ENCODE data around the gene UBE2J1. TPM values are rescaled to one million over a fixed set of nuclear protein-coding genes. Genes with fewer than 3 reads are reported as not detected.
A peak's percentile ranks its signal among the peaks of the same experiment; 100 is the strongest.

UBE2J1 gene
- polyA plus RNA-seq, 1 of the 3 experiments (the other 2 are of a cell fraction) = 11.3 TPM

DNA sequence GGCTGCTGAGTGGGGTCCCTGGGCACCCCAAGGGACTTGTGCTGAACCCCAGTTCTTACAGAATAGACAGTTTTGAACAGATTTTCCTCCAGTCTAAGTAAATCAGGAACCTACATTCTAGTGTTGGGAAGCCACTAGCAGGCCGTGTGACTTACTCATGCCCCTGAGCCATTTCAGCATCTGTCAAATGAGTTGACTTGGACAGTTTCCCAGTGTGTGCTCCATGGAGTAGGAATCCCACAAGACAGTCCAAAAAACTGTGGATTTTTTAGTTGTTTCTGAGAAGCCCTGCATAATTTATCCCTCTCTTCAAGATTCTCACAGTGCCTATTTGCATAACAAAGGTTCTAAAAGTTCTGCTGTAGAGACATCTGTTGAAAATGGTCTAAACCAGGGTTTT, 39.5 kb downstream of the UBE2J1 start:
- H3K27me3 ChIP-seq (ENCODE audit: insufficient read depth) = no peaks in the 10 kb centered on the region
- peaks cover 12% of the 10 kb centered on the region for H3F3A ChIP-seq (replicated peaks; ENCODE audit: insufficient read depth)
- WGBS (ENCODE audit: low lambda C conversion rate) = 9% methylated on average over 1 of the region's 1 CpG
- no peak overlapping the region for H2AFZ ChIP-seq (ENCODE audit: low read depth)
- no peaks in the 10 kb centered on the region for H3K79me2 ChIP-seq (ENCODE audit: insufficient read depth)
- H3K4me1 ChIP-seq (ENCODE audit: control insufficient read depth in 1 of 2, insufficient read depth in 2 of 2, low read depth in 1 of 2, low read length in 1 of 2) = peaks cover 11 to 25% of the 10 kb centered on the region in 2 experiments
- peak; percentile 47 for DNase-seq
- no peaks in the 10 kb centered on the region for H3K9me3 ChIP-seq
- no peaks in the 10 kb centered on the region for H4K20me1 ChIP-seq (ENCODE audit: insufficient read depth)
- ChIA-PET CTCF (no interaction called here), POLR2A (no interaction called here)
- H3K9me2 ChIP-seq = no peaks in the 10 kb centered on the region
- peak overlapping the region; percentile 60 to 61 for H3K27ac ChIP-seq (ENCODE audit: low read depth in 2 of 2, low read length in 1 of 2)
- no peak overlapping the region for H3K4me3 ChIP-seq (ENCODE audit: low read depth in 2 of 2, low read length in 1 of 2)
- H3K4me2 ChIP-seq = peak overlapping the region; percentile 49
- H3K9ac ChIP-seq = no peak overlapping the region
- no peaks in the 10 kb centered on the region for H3K36me3 ChIP-seq (replicated peaks in 1 of 2; ENCODE audit: control insufficient read depth in 1 of 2, insufficient read depth in 2 of 2, low read length in 1 of 2)
- no peak for TF ChIP-seq MEF2A (IDR thresholded peaks at IDR 0.05; ENCODE audit: borderline replicate concordance, low read depth)
- no peak for TF ChIP-seq POLR2AphosphoS5 (IDR thresholded peaks at IDR 0.05; ENCODE audit: low read depth, low read length)
- TF ChIP-seq REST (IDR thresholded peaks at IDR 0.05; ENCODE audit: low read depth, low read length) = no peak
- TF ChIP-seq, protein P1, sequence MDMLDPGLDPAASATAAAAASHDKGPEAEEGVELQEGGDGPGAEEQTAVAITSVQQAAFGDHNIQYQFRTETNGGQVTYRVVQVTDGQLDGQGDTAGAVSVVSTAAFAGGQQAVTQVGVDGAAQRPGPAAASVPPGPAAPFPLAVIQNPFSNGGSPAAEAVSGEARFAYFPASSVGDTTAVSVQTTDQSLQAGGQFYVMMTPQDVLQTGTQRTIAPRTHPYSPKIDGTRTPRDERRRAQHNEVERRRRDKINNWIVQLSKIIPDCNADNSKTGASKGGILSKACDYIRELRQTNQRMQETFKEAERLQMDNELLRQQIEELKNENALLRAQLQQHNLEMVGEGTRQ (IDR thresholded peaks at IDR 0.05; ENCODE audit: borderline replicate concordance, low read depth, low read length) = no peak
- TF ChIP-seq TAF1 (IDR thresholded peaks at IDR 0.05; ENCODE audit: borderline replicate concordance, low read depth, low read length) = no peak
- TF ChIP-seq TCF12 (IDR thresholded peaks at IDR 0.05) = peak; percentile 84
- TF ChIP-seq, protein P2, sequence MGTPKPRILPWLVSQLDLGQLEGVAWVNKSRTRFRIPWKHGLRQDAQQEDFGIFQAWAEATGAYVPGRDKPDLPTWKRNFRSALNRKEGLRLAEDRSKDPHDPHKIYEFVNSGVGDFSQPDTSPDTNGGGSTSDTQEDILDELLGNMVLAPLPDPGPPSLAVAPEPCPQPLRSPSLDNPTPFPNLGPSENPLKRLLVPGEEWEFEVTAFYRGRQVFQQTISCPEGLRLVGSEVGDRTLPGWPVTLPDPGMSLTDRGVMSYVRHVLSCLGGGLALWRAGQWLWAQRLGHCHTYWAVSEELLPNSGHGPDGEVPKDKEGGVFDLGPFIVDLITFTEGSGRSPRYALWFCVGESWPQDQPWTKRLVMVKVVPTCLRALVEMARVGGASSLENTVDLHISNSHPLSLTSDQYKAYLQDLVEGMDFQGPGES (IDR thresholded peaks at IDR 0.05; ENCODE audit: low read depth, low read length) = no peak
- TF ChIP-seq MXI1 (IDR thresholded peaks at IDR 0.05; ENCODE audit: low read depth, low read length) = peak; percentile 38; the same call in 1 of the 2 replicates
- TF ChIP-seq NFIC (IDR thresholded peaks at IDR 0.05; ENCODE audit: borderline replicate concordance) = peak; percentile 86
- no peak for TF ChIP-seq RXRA (IDR thresholded peaks at IDR 0.05; ENCODE audit: borderline replicate concordance, low read depth)
- TF ChIP-seq RFX5 (IDR thresholded peaks at IDR 0.05; ENCODE audit: low read length) = no peak
- no peak for TF ChIP-seq FOXJ3 (CRISPR knock-in tag; IDR thresholded peaks at IDR 0.05)
- TF ChIP-seq EP300 (IDR thresholded peaks at IDR 0.05; ENCODE audit: borderline replicate concordance in 1 of 2, low read depth in 1 of 2, low read length in 1 of 2) = 0 out of 4 replicates have a peak, but pooled peaks of 1 of the 2 experiments have one; percentile 14
- TF ChIP-seq TEAD4 (IDR thresholded peaks at IDR 0.05; ENCODE audit: borderline replicate concordance, insufficient read depth) = no peak
- TF ChIP-seq FOXM1 (IDR thresholded peaks at IDR 0.05; ENCODE audit: low read depth) = no peak
- no peak for TF ChIP-seq RAD21 (IDR thresholded peaks at IDR 0.05; ENCODE audit: low read length)
- TF ChIP-seq CTCF (IDR thresholded peaks at IDR 0.05) = no peak
- no peak for TF ChIP-seq RCOR1 (IDR thresholded peaks at IDR 0.05; ENCODE audit: low read length)
- no peak for TF ChIP-seq CHD2 (IDR thresholded peaks at IDR 0.05; ENCODE audit: low read length, partially characterized antibody)
- TF ChIP-seq SIN3A (IDR thresholded peaks at IDR 0.05; ENCODE audit: borderline replicate concordance, low read depth, low read length) = no peak
- TF ChIP-seq GATA2 (CRISPR knock-in tag; IDR thresholded peaks at IDR 0.05) = no peak
- TF ChIP-seq, protein P3, sequence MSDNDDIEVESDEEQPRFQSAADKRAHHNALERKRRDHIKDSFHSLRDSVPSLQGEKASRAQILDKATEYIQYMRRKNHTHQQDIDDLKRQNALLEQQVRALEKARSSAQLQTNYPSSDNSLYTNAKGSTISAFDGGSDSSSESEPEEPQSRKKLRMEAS (IDR thresholded peaks at IDR 0.05; ENCODE audit: low read depth) = 0 out of 2 replicates have a peak, but pooled peaks have one; percentile 20
- TF ChIP-seq FOSL2 (IDR thresholded peaks at IDR 0.05; ENCODE audit: borderline replicate concordance, low read depth) = peak; percentile 58; the same call in 1 of the 2 replicates
- peak; percentile 34; the same call in 1 of the 2 replicates for TF ChIP-seq JUND (IDR thresholded peaks at IDR 0.05)
- TF ChIP-seq EZH2phosphoT487 (IDR thresholded peaks at IDR 0.05; ENCODE audit: borderline replicate concordance, low read depth) = no peak
- TF ChIP-seq YY1 (IDR thresholded peaks at IDR 0.05; ENCODE audit: low read depth) = no peak
- no peak for TF ChIP-seq NRF1 (IDR thresholded peaks at IDR 0.05; ENCODE audit: low read depth, low read length)
